HepG2 (cell line): ENCODE measurements around the gene LARP1. TPM values are rescaled to one million over a fixed set of nuclear protein-coding genes. Genes with fewer than 3 reads are reported as not detected.

Source experiments
- ADNP ChIP-seq: sonication (generic); formaldehyde crosslinking; IDR thresholded peaks from 2 replicates; pipeline ENCODE4 v1.4.0; 2020; ENCODE audit warnings: missing genetic modification reagents
- MIER2 ChIP-seq: IDR thresholded peaks from 2 replicates; pipeline ENCODE4 v1.6.1; 2016; ENCODE audit warnings: missing biosample characterization, missing genetic modification reagents
- PAXIP1 ChIP-seq: sonication (generic); formaldehyde crosslinking; conservative IDR thresholded peaks from 2 replicates; pipeline ENCODE4 v1.4.0; 2020; ENCODE audit warnings: mild to moderate bottlenecking, missing genetic modification reagents, moderate library complexity
- POLR2AphosphoS5 ChIP-seq: IDR thresholded peaks from 2 replicates; pipeline ENCODE4 v1.6.1; 2012; ENCODE audit warnings: low read depth, low read length
- POLR2G ChIP-seq: fragments of 200-400 bp; formaldehyde crosslinking; IDR thresholded peaks from 2 replicates; pipeline ENCODE4 v1.6.1; 2018; ENCODE audit warnings: mild to moderate bottlenecking, low read depth, low read length, moderate library complexity
- XBP1 ChIP-seq: sonication (generic); formaldehyde crosslinking; IDR thresholded peaks from 2 replicates; pipeline ENCODE4 v1.5.0; 2020; ENCODE audit warnings: missing genetic modification reagents
- ZNF281 ChIP-seq: sonication (generic); formaldehyde crosslinking; IDR thresholded peaks from 2 replicates; pipeline ENCODE4 v1.4.0; 2020; ENCODE audit warnings: missing genetic modification reagents, borderline replicate concordance
- ZNF543 ChIP-seq: sonication (generic); formaldehyde crosslinking; IDR thresholded peaks from 2 replicates; pipeline ENCODE4 v1.4.0; 2020; ENCODE audit warnings: mild to moderate bottlenecking, missing genetic modification reagents
- ZNF562 ChIP-seq: sonication (generic); formaldehyde crosslinking; IDR thresholded peaks from 2 replicates; pipeline ENCODE4 v1.8.0; 2022; ENCODE audit warnings: missing genetic modification reagents, borderline replicate concordance
- ZNF703 ChIP-seq: sonication (generic); formaldehyde crosslinking; IDR thresholded peaks from 2 replicates; pipeline ENCODE4 v1.5.1; 2020; ENCODE audit warnings: missing genetic modification reagents, mild to moderate bottlenecking, moderate library complexity, borderline replicate concordance
- polyA plus RNA-seq, 8 experiments: library from polyadenylated mRNA; depleted of rRNA in 3 of 8; stranded (reverse) in 7 of 8; unstranded in 1 of 8; fragments of >200 nt; fragmentation: Illumina TruSeq in 4 of 8; extraction: Trizol in 4 of 8; gene quantifications; 2 replicates each; pipeline versions ENCODE4 v1.2.1 to v1.2.3, GENCODE V29; 2011 to 2016; ENCODE audit warnings: low read depth in 4 of 8, missing spikeins in 1 of 8, mixed read lengths in 1 of 8; ENCODE audit not compliant: insufficient read depth in 1 of 8
- total RNA-seq, 5 experiments: library from RNA; depleted of rRNA; stranded (reverse); fragments of >200 nt; fragmentation: Illumina TruSeq; extraction: Trizol; gene quantifications; 2 replicates each; pipeline ENCODE4 v1.2.3, GENCODE V29; 2016; ENCODE audit warnings: low read depth in 1 of 5
- TF ChIP-seq, protein P1 (sequence below): sonication (generic); formaldehyde crosslinking; IDR thresholded peaks from 2 replicates; pipeline ENCODE4; 2020; ENCODE audit warnings: missing genetic modification reagents, mild to moderate bottlenecking, borderline replicate concordance
- TF ChIP-seq, protein P2 (sequence below): sonication (generic); formaldehyde crosslinking; IDR thresholded peaks from 2 replicates; pipeline ENCODE4 v1.5.0; 2020; ENCODE audit warnings: mild to moderate bottlenecking, missing genetic modification reagents
- TF ChIP-seq, protein P3 (sequence below): IDR thresholded peaks from 2 replicates; pipeline ENCODE4 v1.6.1; 2012; ENCODE audit warnings: inconsistent platforms
- TF ChIP-seq, protein P4 (sequence below): sonication (generic); formaldehyde crosslinking; IDR thresholded peaks from 2 replicates; pipeline ENCODE4 v1.4.0; 2020; ENCODE audit warnings: missing genetic modification reagents, borderline replicate concordance

LARP1 gene
- total and polyA plus RNA-seq, 2 of the 13 experiments (the other 11 are each of a cell fraction or from before 2014, with no cell fraction given), result 45.2 to 61.4 TPM

- TF ChIP-seq, protein P1, sequence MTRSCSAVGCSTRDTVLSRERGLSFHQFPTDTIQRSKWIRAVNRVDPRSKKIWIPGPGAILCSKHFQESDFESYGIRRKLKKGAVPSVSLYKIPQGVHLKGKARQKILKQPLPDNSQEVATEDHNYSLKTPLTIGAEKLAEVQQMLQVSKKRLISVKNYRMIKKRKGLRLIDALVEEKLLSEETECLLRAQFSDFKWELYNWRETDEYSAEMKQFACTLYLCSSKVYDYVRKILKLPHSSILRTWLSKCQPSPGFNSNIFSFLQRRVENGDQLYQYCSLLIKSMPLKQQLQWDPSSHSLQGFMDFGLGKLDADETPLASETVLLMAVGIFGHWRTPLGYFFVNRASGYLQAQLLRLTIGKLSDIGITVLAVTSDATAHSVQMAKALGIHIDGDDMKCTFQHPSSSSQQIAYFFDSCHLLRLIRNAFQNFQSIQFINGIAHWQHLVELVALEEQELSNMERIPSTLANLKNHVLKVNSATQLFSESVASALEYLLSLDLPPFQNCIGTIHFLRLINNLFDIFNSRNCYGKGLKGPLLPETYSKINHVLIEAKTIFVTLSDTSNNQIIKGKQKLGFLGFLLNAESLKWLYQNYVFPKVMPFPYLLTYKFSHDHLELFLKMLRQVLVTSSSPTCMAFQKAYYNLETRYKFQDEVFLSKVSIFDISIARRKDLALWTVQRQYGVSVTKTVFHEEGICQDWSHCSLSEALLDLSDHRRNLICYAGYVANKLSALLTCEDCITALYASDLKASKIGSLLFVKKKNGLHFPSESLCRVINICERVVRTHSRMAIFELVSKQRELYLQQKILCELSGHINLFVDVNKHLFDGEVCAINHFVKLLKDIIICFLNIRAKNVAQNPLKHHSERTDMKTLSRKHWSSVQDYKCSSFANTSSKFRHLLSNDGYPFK (CRISPR knock-in tag), result no peak
- TF ChIP-seq ZNF543 (CRISPR knock-in tag), result no peak
- TF ChIP-seq ZNF703 (CRISPR knock-in tag), result no peak
- TF ChIP-seq PAXIP1 (CRISPR knock-in tag), result 0 out of 2 replicates have a peak, but pooled peaks have one; percentile 15
- TF ChIP-seq, protein P2, sequence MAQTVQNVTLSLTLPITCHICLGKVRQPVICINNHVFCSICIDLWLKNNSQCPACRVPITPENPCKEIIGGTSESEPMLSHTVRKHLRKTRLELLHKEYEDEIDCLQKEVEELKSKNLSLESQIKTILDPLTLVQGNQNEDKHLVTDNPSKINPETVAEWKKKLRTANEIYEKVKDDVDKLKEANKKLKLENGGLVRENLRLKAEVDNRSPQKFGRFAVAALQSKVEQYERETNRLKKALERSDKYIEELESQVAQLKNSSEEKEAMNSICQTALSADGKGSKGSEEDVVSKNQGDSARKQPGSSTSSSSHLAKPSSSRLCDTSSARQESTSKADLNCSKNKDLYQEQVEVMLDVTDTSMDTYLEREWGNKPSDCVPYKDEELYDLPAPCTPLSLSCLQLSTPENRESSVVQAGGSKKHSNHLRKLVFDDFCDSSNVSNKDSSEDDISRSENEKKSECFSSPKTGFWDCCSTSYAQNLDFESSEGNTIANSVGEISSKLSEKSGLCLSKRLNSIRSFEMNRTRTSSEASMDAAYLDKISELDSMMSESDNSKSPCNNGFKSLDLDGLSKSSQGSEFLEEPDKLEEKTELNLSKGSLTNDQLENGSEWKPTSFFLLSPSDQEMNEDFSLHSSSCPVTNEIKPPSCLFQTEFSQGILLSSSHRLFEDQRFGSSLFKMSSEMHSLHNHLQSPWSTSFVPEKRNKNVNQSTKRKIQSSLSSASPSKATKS, result no peak
- TF ChIP-seq, protein P3, sequence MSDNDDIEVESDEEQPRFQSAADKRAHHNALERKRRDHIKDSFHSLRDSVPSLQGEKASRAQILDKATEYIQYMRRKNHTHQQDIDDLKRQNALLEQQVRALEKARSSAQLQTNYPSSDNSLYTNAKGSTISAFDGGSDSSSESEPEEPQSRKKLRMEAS, result no peak
- TF ChIP-seq XBP1 (CRISPR knock-in tag), result no peak
- no peak for TF ChIP-seq ZNF562 (CRISPR knock-in tag)
- TF ChIP-seq MIER2 (CRISPR knock-in tag), result 0 out of 2 replicates have a peak, but pooled peaks have one; percentile 17
- no peak for TF ChIP-seq ADNP (CRISPR knock-in tag)
- TF ChIP-seq POLR2AphosphoS5, result no peak
- TF ChIP-seq, protein P4, sequence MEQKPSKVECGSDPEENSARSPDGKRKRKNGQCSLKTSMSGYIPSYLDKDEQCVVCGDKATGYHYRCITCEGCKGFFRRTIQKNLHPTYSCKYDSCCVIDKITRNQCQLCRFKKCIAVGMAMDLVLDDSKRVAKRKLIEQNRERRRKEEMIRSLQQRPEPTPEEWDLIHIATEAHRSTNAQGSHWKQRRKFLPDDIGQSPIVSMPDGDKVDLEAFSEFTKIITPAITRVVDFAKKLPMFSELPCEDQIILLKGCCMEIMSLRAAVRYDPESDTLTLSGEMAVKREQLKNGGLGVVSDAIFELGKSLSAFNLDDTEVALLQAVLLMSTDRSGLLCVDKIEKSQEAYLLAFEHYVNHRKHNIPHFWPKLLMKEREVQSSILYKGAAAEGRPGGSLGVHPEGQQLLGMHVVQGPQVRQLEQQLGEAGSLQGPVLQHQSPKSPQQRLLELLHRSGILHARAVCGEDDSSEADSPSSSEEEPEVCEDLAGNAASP (CRISPR knock-in tag), result no peak
- TF ChIP-seq POLR2G, result 0 out of 2 replicates have a peak, but pooled peaks have one; percentile 34
- TF ChIP-seq ZNF281 (CRISPR knock-in tag), result no peak; the same call in 1 of the 2 replicates
Observed at GRCh38 chr5:154712518-154713437, 42.4 kb upstream of the LARP1 start (continued).
